ENCODE results near the gene QRFP.

The QRFP gene

DNA sequence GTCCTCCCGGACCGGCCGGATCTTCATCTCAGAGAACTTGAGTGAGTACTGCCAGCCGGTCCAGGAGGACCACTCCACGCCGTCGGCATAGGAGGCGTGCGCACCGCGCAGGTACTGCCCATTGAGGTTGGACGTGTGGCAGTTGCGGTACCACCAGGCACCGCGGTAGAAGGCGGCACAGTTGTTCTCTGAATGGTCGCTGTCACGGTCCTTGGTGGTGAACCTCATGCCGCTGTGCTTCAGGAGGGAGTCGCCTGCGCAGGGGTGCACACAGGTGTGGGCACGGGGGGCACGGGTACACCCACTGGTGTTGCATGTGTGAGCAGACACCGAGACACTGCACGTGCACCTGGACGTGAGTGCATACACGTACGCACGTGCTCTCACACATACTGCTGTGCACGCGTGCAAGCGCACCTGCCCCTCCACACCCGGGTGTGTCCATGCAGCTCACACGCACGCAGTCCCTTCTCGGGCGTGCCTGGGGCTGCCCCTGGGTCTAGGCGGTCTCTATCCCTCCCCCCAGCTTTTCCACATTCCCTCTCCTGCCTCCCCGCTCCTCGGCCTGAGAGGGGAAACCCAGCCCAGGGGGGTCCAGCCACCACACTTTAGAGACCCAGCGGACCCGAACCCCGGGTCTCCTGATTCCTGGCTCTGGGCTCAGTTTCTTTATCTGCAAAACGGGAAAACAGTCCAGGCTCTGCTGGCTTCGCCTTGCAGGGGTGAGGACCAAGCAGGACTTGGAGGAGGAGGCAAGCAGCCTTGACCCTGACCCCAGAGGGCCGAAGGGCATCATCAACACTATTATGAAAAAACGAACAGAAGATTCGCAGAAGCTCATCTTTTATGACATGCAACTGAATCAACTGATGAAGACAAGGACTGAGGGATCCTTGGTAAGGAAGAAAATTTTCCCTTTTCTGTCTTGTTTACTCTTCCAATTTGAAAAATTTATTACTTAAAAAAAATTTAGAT is 7.7 kb upstream of the QRFP start:
- no peak for DNase-seq (ENCODE audit: low spot score)

DNA sequence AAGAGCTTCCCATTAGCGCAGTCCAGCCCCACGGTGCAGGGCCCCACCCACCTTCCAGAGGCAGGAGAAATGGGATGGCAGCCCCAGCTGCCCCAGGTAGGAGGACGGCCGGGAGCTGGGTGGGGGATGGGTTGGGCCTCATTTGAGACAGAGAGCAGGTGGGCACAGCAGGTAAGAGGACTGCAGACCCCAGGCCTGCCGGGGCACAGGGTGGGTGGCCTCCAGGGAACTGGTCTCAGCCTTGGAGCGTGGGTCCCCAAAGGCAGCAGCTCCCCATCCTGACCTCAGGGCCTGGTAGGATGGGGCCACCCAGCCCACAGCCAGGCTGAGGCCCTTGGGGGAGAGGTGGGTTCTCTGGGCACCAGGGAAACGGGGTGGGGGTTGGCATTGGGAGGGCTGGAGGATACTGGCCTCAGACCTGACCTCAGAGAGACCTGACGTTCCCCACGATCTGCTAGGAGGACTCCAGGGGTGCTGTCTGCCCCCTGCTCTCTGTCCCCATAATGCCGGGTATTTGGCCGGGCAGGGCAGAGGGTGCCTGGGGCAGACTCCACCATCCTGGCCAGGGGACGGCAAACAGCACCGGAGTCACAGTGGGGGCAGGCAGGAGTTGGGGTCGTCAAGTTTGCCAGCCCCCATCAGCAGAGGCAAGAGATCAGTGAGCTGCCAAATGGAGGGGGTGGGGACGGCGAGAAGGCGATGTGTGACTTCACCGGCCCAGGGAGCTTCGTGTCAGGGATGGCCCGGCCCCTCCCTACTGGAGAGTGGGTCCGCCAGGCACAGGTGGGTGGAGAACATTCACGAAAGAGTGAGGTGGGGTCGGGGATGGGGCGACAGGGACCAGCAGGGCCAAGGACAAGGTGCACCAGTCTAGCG is 6.8 kb upstream of the QRFP start:
- no peak for DNase-seq (ENCODE audit: low spot score)

DNA sequence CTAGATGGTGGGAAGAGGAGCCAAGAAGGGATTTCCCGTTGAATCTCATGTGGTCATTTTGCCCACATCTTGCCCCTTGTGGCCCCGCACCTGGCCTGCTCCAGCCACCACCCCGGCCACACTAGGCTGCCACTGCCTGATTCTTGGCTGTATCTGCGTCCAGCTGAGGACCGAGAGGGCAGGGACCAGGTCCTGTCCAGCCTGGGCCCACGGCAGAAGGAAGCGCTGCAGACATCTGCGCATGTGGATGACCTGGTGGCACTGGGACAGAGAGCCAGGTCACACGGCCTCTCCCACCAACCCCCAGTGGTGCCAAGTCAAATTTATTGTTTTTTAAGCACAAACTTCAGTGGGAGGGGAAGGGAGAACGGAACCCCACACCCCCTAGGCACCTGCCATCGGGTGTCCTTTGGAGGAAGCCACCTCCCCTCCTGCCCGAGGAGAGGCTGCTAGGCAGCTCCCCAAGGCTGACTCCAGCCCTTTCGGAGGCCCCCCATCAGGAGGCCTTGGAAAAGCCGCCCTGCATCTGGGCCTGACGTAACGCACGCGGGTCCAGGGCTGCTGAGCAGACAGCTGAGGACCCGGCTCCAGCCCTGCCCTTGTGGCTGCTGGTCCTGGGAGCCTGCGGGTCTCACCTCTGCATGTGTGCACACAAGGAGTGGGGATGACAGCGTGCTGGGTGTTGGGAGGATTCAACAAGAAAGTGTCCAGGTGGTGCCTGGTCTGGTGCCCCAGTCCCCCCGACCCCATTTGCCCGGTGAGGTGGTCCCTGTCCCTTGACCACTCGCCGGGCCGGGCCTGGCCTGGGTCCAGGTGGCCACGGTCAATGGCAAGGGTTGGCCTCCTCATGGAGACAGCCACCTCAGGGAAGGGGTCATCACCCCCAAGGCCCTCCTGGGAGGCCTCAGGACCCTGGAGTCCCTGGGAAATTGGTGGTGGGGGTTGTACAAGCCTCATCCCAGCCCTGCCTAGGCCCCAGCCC is 5.9 kb upstream of the QRFP start:
- no peak for DNase-seq (ENCODE audit: low spot score)

DNA sequence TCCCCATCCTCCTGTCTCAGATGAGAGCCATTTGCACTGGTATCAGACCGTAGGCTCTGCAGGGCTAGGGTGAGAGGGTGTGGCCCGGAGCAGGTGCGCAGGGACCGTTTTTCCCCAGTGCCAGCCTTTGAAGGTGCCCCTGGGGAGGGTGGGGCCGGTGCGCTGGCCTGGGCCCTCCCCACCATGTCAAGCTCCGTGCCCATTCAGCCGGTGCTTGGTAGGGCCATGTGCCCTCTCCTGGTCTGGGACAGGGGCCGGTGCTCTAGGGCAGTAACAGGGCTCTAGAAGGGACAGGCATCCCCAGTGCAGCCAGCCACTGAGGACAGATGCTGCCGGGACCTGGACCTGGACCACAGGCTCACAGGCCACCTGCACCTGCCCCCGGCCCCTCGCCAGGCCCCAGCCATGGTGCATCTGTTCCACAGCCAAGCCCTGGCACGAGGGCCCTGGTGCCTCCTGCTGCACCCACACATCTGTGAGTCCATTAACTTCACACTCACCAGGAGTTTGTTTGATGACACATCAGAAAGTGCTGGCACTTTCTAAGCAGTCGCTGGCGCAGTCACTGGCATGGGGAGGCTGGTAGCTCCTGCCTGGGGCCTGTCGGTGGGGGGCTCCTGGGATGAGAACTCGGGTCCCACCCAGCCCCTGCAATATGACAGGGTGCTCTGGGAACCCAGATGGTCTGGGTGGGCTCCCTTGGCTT is 5.0 kb upstream of the QRFP start:
- DNase-seq (ENCODE audit: low spot score) = no peak

DNA sequence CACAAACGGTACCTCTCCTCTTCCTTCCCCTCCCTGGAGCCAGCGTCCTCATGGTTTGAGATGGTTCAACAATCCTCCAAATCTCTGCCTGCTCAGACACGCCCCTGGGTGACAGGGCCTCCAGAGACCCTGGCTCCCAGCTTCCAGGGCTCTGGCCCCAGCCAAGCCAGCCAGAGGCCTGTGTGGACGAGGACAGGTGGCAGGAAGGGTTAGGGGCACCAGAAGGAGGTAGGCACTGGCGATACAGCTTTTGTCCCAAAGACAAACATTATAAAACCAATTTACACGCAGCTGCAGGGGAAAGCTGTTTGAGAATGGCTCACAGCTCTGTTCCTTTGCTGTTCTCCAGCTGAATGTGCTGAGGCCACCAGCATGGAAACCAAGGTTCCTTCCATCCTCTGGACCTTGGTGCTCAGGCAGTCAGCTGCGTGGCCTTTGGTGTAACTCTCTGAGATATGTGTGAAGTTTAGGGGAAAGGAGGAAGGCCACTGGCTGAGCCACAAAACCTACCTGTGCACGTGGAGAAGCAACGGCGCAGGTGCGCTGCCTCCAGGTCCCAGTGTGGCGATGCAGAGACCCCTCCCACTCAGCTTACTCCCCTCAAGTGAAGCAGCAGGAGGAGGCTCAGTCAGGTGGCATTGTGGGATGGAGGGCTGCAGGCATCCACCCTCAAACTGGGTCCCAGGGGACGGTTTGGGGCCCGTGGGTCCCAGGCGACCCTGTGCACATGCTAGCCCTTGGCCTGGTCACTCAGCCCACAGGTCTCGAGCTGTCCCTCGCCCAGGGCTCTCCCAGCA is 4.3 kb upstream of the QRFP start:
- DNase-seq (ENCODE audit: low spot score) = no peak

- no peak for DNase-seq (ENCODE audit: low spot score)
Observed at GRCh38 chr9:130899051-130899748, 2.6 kb upstream of the QRFP start.

DNA sequence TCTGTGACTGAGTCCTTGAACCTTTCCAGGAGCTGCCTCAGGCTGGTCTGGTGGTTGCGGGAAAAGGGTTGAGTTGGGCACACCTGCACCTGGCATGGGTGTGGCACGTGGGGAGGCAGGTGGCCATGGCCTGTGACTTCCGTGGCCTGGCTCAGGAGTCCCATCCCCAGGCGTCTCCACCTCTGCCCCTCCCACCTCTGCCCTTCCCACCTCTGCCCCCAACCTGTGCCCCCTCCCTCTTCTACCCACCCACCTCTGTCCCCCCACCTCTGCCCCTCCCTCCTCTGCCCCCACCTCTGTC is 1.9 kb upstream of the QRFP start:
- DNase-seq (ENCODE audit: low spot score) = no peak

DNA sequence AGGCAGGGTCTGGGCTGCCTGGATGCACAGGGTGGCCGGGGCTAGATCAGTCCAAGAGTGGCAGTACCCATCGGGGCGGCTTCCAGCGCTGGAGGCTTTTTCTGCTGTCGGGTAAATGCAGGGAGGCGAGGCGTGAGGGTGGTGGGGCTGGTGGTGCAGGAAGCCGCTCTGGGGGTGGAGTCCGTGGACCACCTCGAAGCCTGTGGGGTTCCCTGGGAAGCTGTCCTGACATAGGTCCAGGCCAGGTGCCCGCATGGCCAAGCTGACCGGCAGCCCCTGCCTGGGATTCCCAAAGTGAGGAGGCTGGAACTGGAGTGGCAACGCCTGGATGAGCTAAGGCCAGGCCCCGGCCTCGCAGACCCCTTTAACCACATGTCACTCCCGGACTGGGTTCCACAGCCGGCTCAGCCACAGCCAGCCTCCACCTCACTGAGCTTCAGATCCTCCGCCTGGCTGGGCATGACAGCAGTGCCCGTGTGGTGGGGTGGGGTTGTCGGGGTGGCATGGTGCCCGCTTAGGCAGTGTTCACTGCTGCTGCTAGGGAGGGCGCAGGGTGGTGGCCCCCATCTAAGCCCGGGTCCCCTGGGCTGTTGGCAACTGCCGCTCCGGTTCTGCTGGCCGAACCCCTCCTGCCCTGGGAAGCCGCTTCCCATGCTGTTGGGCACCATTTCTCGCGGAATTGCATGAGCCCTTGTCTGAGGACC is 1.4 kb upstream of the QRFP start:
- no peak for DNase-seq (ENCODE audit: low spot score)

DNA sequence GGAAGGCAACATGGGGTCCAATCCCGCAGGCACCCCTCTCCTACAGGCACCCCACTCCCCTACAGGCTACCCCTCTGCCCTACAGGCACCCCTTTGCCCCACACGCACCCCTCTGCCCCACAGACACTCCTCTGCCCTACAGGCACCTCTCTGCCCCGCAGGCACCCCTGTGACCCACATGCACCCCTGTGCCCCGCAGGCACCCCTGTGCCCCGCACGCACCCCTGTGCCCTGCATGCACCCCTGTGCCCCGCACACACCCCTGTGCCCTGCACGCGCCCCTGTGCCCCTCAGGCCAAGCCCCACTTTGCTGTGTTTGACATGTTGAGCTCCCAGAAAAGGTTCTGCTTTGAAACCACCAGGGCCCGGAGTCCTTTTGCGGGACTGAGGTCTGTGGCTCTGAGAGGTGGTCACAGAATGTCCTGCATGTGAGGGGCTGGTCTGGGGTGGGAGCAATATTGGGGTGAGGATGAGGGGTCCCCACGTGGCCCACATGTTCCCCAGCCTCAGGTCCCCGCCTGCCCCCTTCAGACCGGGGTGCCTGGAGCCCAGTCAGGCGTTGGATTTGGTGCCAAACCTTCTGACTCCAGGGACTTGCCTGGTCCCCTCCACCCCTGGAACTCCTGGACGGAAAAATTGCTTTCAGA is 616 bp upstream of the QRFP start:
- no peak for DNase-seq (ENCODE audit: low spot score)

GRCh38 chr9:130895481-130896232 is 955 bp downstream of the QRFP start:
- DNase-seq (ENCODE audit: low spot score) = no peak

GRCh38 chr9:130895038-130895437 is 1.6 kb downstream of the QRFP start:
- DNase-seq (ENCODE audit: low spot score) = no peak

- DNase-seq (ENCODE audit: low spot score) = no peak
Observed at GRCh38 chr9:130894546-130894945, 2.1 kb downstream of the QRFP start.

DNA sequence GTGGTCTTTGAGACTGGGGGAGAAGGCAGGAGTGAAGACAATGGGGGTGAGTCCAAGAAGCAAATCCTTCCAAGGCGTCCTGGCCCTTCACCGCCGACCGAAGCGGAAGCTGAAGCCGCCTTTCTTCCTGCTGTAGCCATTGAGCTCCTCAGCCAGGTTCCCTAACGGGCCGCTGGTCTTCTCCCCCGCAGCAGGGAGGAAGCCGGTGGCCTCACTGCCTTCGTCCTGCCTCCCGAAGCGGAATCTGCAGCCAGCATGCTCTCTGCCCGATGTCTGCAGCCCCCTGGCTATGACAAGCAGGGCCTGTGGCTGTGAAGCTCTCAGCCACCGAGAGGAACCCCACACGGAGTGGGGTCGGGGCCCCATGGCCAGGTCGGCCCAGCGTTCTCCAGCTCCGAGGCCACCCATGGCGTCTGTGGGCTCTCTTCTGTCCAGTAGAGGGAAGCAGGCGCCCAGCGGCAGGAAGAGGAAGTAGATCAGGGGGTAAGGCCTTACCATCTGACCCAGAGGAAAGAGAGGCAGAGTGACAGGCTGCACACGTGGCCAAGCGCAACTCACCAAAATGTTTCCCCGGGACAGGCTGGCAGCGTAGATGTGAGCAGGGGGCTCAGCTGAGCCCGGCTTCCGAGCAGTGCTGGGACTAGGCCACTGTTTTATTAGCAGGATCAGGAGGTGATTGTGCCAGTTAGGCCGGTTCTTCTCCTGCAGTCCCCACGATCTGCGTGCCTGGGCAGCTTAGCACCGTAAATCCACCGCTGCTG is 3.1 kb downstream of the QRFP start:
- DNase-seq (ENCODE audit: low spot score) = no peak

- DNase-seq (ENCODE audit: low spot score) = no peak
Observed at GRCh38 chr9:130892477-130893304, 3.9 kb downstream of the QRFP start.

DNA sequence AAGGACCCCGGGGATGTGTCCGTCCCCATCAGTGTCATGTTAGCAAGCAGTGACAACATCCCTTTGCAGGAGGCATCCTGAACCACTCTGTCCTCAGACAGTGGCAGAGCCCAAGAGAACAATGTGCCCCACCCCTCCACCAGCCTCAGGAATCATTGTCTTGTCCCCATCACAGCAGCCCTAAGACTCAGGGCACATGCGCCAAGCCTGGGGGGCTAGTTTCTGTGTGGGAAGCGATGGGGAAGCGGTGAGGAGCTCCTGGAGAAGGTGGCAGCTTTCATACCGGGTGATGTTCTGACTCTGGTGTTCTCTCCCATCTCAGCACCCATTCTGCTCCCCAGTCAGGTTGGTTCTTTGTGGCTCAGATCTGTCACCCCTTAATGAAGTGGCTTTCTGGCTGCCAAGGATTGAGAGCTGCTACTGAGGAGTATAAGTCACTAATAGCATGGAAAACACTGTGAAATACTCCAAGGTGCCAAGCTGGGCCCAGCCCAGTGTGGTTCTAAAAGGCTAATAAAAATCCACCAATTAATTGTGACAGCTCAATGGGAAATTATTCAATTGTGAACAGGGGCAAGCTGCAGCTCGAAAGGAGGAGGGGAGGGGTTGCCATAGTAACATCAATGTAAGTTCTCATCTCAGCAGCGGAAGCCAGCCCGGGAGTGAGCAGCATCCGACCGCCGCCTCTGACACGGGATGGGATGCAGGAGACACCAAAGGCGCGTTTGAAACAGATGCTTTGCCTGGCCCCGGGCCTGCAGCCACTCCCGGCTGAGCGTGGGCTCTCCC is 4.7 kb downstream of the QRFP start:
- DNase-seq (ENCODE audit: low spot score) = peak; percentile 47

All from putamen (tissue), 1 donor.